BLaER1 (cell line): ENCODE data around the gene FAM210A.
A peak's percentile ranks its signal among the peaks of the same experiment; 100 is the strongest.

ENCODE experiments used
- H3K27ac ChIP-seq: shearing (Covaris generic); formaldehyde crosslinking; 2 replicates; pipeline ENCODE4 v1.8.1; 2022
- H3K27me3 ChIP-seq: shearing (Covaris generic); formaldehyde crosslinking; 2 replicates; pipeline ENCODE4 v1.8.1; 2022
- H3K36me3 ChIP-seq: shearing (Covaris generic); formaldehyde crosslinking; 2 replicates; pipeline ENCODE4 v1.8.1; 2022
- H3K4me1 ChIP-seq: shearing (Covaris generic); formaldehyde crosslinking; 2 replicates; pipeline ENCODE4 v1.8.1; 2022
- H3K4me2 ChIP-seq: shearing (Covaris generic); formaldehyde crosslinking; 2 replicates; pipeline ENCODE4 v1.8.1; 2022
- H3K4me3 ChIP-seq: shearing (Covaris generic); formaldehyde crosslinking; 2 replicates; pipeline ENCODE4 v1.8.1; 2022
- H3K9ac ChIP-seq: shearing (Covaris generic); formaldehyde crosslinking; 2 replicates; pipeline ENCODE4 v1.8.1; 2022
- H3K9me3 ChIP-seq: shearing (Covaris generic); formaldehyde crosslinking; 2 replicates; pipeline ENCODE4 v1.8.1; 2022
- H4K20me1 ChIP-seq: shearing (Covaris generic); formaldehyde crosslinking; 2 replicates; pipeline ENCODE4 v1.8.1; 2022
- Cebpa-rat ChIP-seq: shearing (Covaris generic); IDR thresholded peaks from 2 replicates; pipeline ENCODE4 v1.8.1; 2022

Gene FAM210A

GRCh38 chr18:13649397-13650390 lies 76.7 kb downstream of the FAM210A start:
- H3K27ac ChIP-seq: peak overlapping the region; percentile 20; the same call in 1 of the 2 replicates
- no peak overlapping the region for H3K4me3 ChIP-seq
- peaks cover 56% of the 10 kb centered on the region for H3K4me1 ChIP-seq
- peaks cover 36% of the 10 kb centered on the region for H3K36me3 ChIP-seq
- H4K20me1 ChIP-seq: peaks cover 66% of the 10 kb centered on the region
- H3K4me2 ChIP-seq: peak overlapping the region; percentile 73
- H3K27me3 ChIP-seq: no peaks in the 10 kb centered on the region
- TF ChIP-seq Cebpa-rat: no peak
- no peak overlapping the region for H3K9ac ChIP-seq
- H3K9me3 ChIP-seq: no peaks in the 10 kb centered on the region

DNA sequence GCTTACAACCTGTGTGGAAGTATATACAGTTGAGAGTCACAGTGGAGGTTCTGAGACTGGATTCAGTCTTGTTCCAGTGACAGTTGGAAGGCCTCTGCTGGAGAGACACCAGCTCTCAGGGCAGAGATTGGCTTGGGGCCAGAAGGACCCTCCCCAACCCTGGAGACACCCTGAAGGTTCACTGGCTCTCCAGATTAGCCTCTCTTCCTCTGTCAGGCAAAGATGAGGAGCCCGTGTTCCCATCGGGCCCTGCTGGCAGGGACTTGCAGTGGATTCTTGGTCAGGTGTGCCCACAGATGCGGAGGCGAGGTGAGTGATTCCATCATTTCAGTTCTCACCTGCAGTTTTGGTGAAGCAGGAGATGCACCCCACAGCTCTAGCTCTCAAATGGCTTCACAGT lies 78.6 kb downstream of the FAM210A start:
- H3K9ac ChIP-seq: no peak overlapping the region
- TF ChIP-seq Cebpa-rat: no peak
- H3K9me3 ChIP-seq: no peaks in the 10 kb centered on the region
- H3K4me2 ChIP-seq: peak overlapping the region; percentile 73
- H3K4me3 ChIP-seq: no peak overlapping the region
- H3K4me1 ChIP-seq: peaks cover 44% of the 10 kb centered on the region
- peaks cover 48% of the 10 kb centered on the region for H3K36me3 ChIP-seq
- H3K27ac ChIP-seq: peak overlapping the region; percentile 32; the same call in 1 of the 2 replicates
- peaks cover 72% of the 10 kb centered on the region for H4K20me1 ChIP-seq
- H3K27me3 ChIP-seq: no peaks in the 10 kb centered on the region

DNA sequence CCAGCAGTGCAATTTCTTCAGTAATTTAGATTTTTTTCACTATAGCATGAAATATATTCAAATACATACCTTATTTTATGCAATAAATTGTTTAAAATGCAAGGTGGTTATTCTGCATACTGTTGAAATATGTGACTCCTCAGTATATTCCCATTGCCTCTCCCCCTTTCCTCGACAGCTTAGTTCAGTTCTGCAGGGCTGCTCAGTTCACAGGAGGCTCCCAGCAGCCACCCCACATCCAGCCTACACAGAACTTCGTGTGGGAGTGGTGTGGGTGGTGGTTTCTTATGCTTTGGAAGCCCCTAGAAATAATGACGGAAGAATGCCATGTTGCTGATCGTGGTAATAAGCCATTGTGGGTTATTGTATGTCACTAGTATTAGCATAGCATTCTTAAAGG lies 79.7 kb downstream of the FAM210A start:
- H3K27ac ChIP-seq: no peak overlapping the region
- no peak overlapping the region for H3K9ac ChIP-seq
- no peak overlapping the region for H3K4me2 ChIP-seq
- no peaks in the 10 kb centered on the region; the same call in 1 of the 2 replicates for H3K9me3 ChIP-seq
- peaks cover 59% of the 10 kb centered on the region for H3K36me3 ChIP-seq
- TF ChIP-seq Cebpa-rat: no peak
- H3K4me1 ChIP-seq: peaks cover 39% of the 10 kb centered on the region
- H4K20me1 ChIP-seq: peaks cover 83% of the 10 kb centered on the region
- H3K4me3 ChIP-seq: no peak overlapping the region
- no peaks in the 10 kb centered on the region for H3K27me3 ChIP-seq

GRCh38 chr18:13645093-13645492 lies 81.3 kb downstream of the FAM210A start:
- no peaks in the 10 kb centered on the region for H3K27me3 ChIP-seq
- no peak overlapping the region for H3K9ac ChIP-seq
- no peak overlapping the region for H3K4me3 ChIP-seq
- peaks cover 98% of the 10 kb centered on the region for H4K20me1 ChIP-seq
- H3K9me3 ChIP-seq: no peaks in the 10 kb centered on the region; the same call in 1 of the 2 replicates
- no peak for TF ChIP-seq Cebpa-rat
- peaks cover 75% of the 10 kb centered on the region for H3K36me3 ChIP-seq
- H3K4me2 ChIP-seq: no peak overlapping the region
- H3K4me1 ChIP-seq: peaks cover 37% of the 10 kb centered on the region
- no peak overlapping the region for H3K27ac ChIP-seq

GRCh38 chr18:13643261-13643751 lies 83.1 kb downstream of the FAM210A start:
- no peak for TF ChIP-seq Cebpa-rat
- no peaks in the 10 kb centered on the region for H3K27me3 ChIP-seq
- no peak overlapping the region for H3K9ac ChIP-seq
- peaks cover 10% of the 10 kb centered on the region for H3K9me3 ChIP-seq
- H4K20me1 ChIP-seq: peaks cover 98% of the 10 kb centered on the region
- no peak overlapping the region for H3K27ac ChIP-seq
- H3K4me3 ChIP-seq: no peak overlapping the region
- H3K4me1 ChIP-seq: peaks cover 20% of the 10 kb centered on the region
- no peak overlapping the region for H3K4me2 ChIP-seq
- H3K36me3 ChIP-seq: peaks cover 92% of the 10 kb centered on the region

DNA sequence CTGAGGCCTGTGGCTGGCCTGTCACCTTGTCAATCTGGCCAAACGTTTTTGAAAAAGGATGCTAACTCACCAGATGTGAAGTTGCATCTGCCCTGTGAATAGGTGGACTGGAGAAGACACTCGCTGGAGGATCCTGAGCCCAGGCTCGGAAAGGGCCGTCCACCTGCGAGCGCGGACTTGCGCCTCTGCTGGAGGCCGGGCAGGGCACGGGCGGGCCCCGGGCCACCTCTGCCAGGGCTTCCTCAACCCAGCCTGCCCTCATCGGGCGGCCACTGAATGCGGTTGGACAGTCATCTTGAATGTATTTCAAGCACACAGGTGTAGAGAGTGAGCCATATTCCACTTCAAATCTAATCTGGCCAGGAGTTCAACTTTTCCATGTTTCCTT lies 83.9 kb downstream of the FAM210A start:
- H3K36me3 ChIP-seq: peaks cover 92% of the 10 kb centered on the region
- H3K27me3 ChIP-seq: no peaks in the 10 kb centered on the region
- H4K20me1 ChIP-seq: peaks cover 98% of the 10 kb centered on the region
- H3K4me3 ChIP-seq: no peak overlapping the region
- H3K27ac ChIP-seq: no peak overlapping the region
- H3K9me3 ChIP-seq: peaks cover 10% of the 10 kb centered on the region
- no peak overlapping the region for H3K9ac ChIP-seq
- H3K4me2 ChIP-seq: no peak overlapping the region
- H3K4me1 ChIP-seq: peaks cover 11% of the 10 kb centered on the region
- no peak for TF ChIP-seq Cebpa-rat

DNA sequence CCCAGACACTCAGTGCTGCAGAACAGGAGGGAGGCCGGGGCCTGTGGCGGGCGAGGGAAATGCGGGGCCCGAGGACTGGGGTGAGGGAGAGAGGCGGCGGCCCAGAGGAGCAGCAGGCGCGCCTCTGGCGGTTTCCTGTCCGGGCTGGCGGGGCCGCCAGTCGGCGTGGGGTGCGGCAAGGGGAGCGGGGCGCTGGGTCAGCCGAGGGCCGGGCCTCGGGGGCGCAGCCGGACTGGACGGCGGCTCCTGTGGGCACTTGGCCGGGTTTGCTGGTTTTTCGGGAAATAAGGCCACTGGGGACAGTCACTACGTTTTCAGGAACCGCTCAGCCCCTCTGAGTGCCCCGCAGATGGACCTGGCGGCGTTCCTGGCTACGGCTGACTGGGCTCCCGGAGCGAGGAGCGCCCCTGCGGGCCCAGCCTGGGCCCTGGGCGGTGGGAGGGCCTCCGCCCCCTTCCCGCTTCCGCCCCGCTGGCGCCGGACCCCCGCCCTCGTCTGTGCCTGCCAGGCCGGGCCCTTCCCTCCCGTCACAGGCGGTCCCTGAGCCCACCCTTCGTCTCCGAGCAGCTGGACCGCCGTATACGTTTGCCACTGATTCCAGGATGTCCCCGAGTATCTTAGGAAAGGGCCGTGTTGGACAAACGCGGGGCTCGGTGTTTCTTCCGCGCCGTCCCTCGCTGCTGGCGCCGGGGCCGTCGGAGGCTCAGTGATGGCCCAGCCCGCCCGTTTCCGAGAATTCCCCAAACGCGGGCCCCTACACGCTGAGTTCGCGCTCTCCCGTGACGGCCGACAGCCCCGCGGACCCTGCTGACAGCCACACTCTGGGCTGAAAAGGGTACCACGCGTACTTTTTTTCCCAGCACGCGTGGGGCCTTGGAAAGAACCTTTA lies 84.6 kb downstream of the FAM210A start:
- no peak overlapping the region for H3K4me2 ChIP-seq
- H3K4me1 ChIP-seq: peaks cover 5% of the 10 kb centered on the region
- H3K9ac ChIP-seq: no peak overlapping the region
- no peak for TF ChIP-seq Cebpa-rat
- H3K4me3 ChIP-seq: no peak overlapping the region
- no peaks in the 10 kb centered on the region for H3K27me3 ChIP-seq
- peaks cover 98% of the 10 kb centered on the region for H4K20me1 ChIP-seq
- H3K36me3 ChIP-seq: peaks cover 92% of the 10 kb centered on the region
- H3K27ac ChIP-seq: no peak overlapping the region
- H3K9me3 ChIP-seq: peaks cover 10% of the 10 kb centered on the region

DNA sequence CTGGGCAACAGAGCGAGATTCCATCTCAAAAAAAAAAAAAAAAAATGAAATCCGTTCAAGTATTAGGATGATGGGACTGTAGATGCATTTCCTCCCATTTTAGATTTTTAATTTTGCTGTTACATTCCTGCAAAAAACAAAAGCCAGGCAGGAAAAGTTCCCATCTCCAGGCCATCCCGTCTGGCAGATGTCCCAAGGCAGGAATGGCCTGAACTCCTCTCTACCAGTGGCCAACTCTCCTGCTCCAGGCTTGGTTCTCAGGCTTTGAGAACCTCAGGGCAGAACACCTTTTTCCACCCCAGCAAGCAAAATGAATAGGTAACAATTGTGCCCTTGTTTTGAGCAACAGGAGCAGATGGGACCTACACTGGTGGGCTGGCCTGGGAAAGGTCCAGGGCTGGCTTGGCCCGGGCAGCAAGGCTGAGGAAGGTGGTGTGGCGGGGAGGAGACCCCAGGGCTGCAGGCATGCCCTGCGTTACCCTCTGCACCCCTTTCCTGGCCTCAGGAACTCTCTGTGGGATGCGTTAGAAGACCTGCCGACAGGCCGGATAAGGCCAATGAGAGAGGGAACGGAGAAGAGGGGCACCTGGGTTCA lies 86.0 kb downstream of the FAM210A start:
- no peak for TF ChIP-seq Cebpa-rat
- H3K4me3 ChIP-seq: no peak overlapping the region
- no peak overlapping the region for H3K9ac ChIP-seq
- H3K4me1 ChIP-seq: no peaks in the 10 kb centered on the region
- peaks cover 98% of the 10 kb centered on the region for H4K20me1 ChIP-seq
- no peak overlapping the region for H3K27ac ChIP-seq
- H3K27me3 ChIP-seq: no peaks in the 10 kb centered on the region
- peaks cover 92% of the 10 kb centered on the region for H3K36me3 ChIP-seq
- H3K9me3 ChIP-seq: peaks cover 10% of the 10 kb centered on the region
- no peak overlapping the region for H3K4me2 ChIP-seq
